ENCODE measurements around the gene NEU1. TPM values are rescaled to one million over a fixed set of nuclear protein-coding genes. Genes with fewer than 3 reads are reported as not detected.
"Not testable (repeated sequence)": the region's sequence is repeated elsewhere in the genome, so short reads cannot be mapped to it uniquely, and the experiment has no call there.

The NEU1 gene
- total and polyA plus RNA-seq, 2 donors (not counting 1 experiment from before 2014, with no cell fraction given): 25.3 to 35.1 TPM

DNA sequence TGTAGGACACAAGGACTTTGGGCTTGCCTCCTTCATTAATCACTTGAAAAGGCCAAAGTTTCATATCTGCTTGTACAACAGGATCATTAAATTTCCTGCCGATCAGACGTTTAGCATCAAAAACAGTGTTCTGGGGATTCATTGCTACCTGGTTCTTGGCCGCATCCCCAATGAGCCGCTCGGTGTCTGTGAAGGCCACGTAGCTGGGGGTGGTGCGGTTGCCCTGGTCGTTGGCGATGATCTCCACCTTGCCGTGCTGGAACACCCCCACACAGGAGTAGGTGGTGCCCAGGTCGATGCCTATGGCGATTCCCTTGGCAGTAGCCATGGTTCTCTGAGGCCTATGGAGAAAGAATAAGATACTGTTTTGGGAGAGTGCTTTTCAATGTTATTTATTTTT lies 51.0 kb downstream of the NEU1 start:
- Histone ChIP-seq H3K36me3 (replicated peaks in 1 of 2; ENCODE audit: control extremely low read depth in 1 of 2, control insufficient read depth in 1 of 2, extremely low read depth in 1 of 2, insufficient read depth in 2 of 2, low read length in 1 of 2) (no peaks in the 10 kb centered on the region), H3K79me2 (ENCODE audit: control insufficient read depth, insufficient read depth, low read length) (peaks cover 22% of the 10 kb centered on the region), H3K4me2 (replicated peaks; ENCODE audit: low read depth, low read length, poor library complexity, severe bottlenecking) (no peak overlapping the region), H3K4me3 (ENCODE audit: control extremely low read depth in 1 of 5, extremely low read depth in 1 of 5, insufficient read depth in 1 of 5, low read depth in 2 of 5, low read length in 4 of 5) (no peak overlapping the region), H3K9ac (ENCODE audit: low read length) (no peak overlapping the region), H3K27ac (ENCODE audit: low read length in 2 of 2) (no peak overlapping the region), H3K4me1 (ENCODE audit: control insufficient read depth in 2 of 2, insufficient read depth in 2 of 2, low read length in 2 of 2) (peaks cover 7 to 21% of the 10 kb centered on the region in 2 donors), H4K20me1 (ENCODE audit: control insufficient read depth, insufficient read depth, low read length, poor library complexity, severe bottlenecking) (no peaks in the 10 kb centered on the region), H3K9me3 (ENCODE audit: control extremely low read depth in 1 of 3, control insufficient read depth in 2 of 3, insufficient read depth in 1 of 3, low read length in 2 of 3) (no peaks in the 10 kb centered on the region), H2AFZ (ENCODE audit: insufficient read depth, low read depth, low read length, poor library complexity, severe bottlenecking) (no peak overlapping the region), H3K27me3 (replicated peaks in 1 of 4; ENCODE audit: control extremely low read depth in 1 of 4, control insufficient read depth in 3 of 4, insufficient read depth in 4 of 4, low read length in 3 of 4) (no peaks in the 10 kb centered on the region)
- WGBS (ENCODE audit: insufficient coverage): 100% methylated on average over 11 of the region's 12 CpGs
- no peaks in the 10 kb centered on the region for H3K27me3 Mint-ChIP-seq
- ChIA-PET POLR2A (interaction anchor here (0.6 kb wide), 1 partner anchor 73 kb away, joined by 4 read pairs; no protein-coding TSS in a partner anchor), CTCF (interaction anchor here (1.2 kb wide), 1 partner anchor 19 kb away, joined by 5 read pairs; no protein-coding TSS in a partner anchor)
- H3K9me3 Mint-ChIP-seq (ENCODE audit: insufficient read depth): no peaks in the 10 kb centered on the region
- ATAC-seq (ENCODE audit: low read depth) (no peak), DNase-seq (no peak)
- peaks cover 19% of the 10 kb centered on the region for H3K4me1 Mint-ChIP-seq
- intact Hi-C loops (cut with micrococcal nuclease): no loop called here
- no peak overlapping the region for H3K4me3 Mint-ChIP-seq
- H3K27ac Mint-ChIP-seq: no peak overlapping the region
- TF ChIP-seq EZH2 (IDR thresholded peaks at IDR 0.05; ENCODE audit: borderline replicate concordance, insufficient read depth, low read depth, low read length, poor library complexity, severe bottlenecking): no peak

GRCh38 chr6:31808599-31808998 lies 54.0 kb downstream of the NEU1 start:
- intact Hi-C loops (cut with micrococcal nuclease): loop anchor here (5.0 kb wide), 1 partner anchor 186 kb away; the partner anchor contains the start of gene PRRC2A
- ChIA-PET POLR2A (interaction anchor here (0.7 to 1.5 kb wide), 2 partner anchors 13 to 38 kb away, joined by 3 to 4 read pairs; partner anchors contain the start of gene VARS1), CTCF (interaction anchor here (0.7 to 3.3 kb wide), 6 partner anchors 10 to 210 kb away, joined by 3 to 20 read pairs (median 5); no protein-coding TSS in a partner anchor)
- H4K20me1 ChIP-seq (ENCODE audit: control insufficient read depth, insufficient read depth, low read length, poor library complexity, severe bottlenecking); H3K27me3 Mint-ChIP-seq; H3K27ac ChIP-seq (ENCODE audit: low read length in 2 of 2); H2AFZ ChIP-seq (ENCODE audit: insufficient read depth, low read depth, low read length, poor library complexity, severe bottlenecking); H3K4me2 ChIP-seq (replicated peaks; ENCODE audit: low read depth, low read length, poor library complexity, severe bottlenecking); DNase-seq; H3K9me3 ChIP-seq (ENCODE audit: control extremely low read depth in 1 of 3, control insufficient read depth in 2 of 3, insufficient read depth in 1 of 3, low read length in 2 of 3); H3K36me3 ChIP-seq (replicated peaks in 1 of 2; ENCODE audit: control extremely low read depth in 1 of 2, control insufficient read depth in 1 of 2, extremely low read depth in 1 of 2, insufficient read depth in 2 of 2, low read length in 1 of 2); H3K4me3 Mint-ChIP-seq; H3K27ac Mint-ChIP-seq; H3K9ac ChIP-seq (ENCODE audit: low read length); H3K27me3 ChIP-seq (replicated peaks in 1 of 4; ENCODE audit: control extremely low read depth in 1 of 4, control insufficient read depth in 3 of 4, insufficient read depth in 4 of 4, low read length in 3 of 4); ATAC-seq (ENCODE audit: low read depth); H3K4me3 ChIP-seq (ENCODE audit: control extremely low read depth in 1 of 5, extremely low read depth in 1 of 5, insufficient read depth in 1 of 5, low read depth in 2 of 5, low read length in 4 of 5); H3K9me3 Mint-ChIP-seq (ENCODE audit: insufficient read depth): not testable (repeated sequence)
- peaks cover 19% of the 10 kb centered on the region for H3K4me1 Mint-ChIP-seq
- peaks cover 10 to 19% of the 10 kb centered on the region in 2 donors for H3K4me1 ChIP-seq (ENCODE audit: control insufficient read depth in 2 of 2, insufficient read depth in 2 of 2, low read length in 2 of 2)
- H3K79me2 ChIP-seq (ENCODE audit: control insufficient read depth, insufficient read depth, low read length): peaks cover 33% of the 10 kb centered on the region
- WGBS (ENCODE audit: insufficient coverage): 100% methylated on average over 3 of the region's 10 CpGs

Small RNA genes within 50 kb of the gene (small RNA-seq; reads per million reads assigned to genes)
- 1,297 reads per million, percentile 98 among the genes with 10 or more reads in this experiment for gene SNORD48 (ENCODE audit: insufficient read length, low read depth, low replicate concordance)
- not detected for gene SNORD52 (ENCODE audit: insufficient read length, low read depth, low replicate concordance)

Other genes with a start within 250 kb of the NEU1 start
Only the 30 nearest of the 36 such genes appear.
- gene GPANK1, start 197.8 kb downstream of the NEU1 start, total RNA-seq: 24.2 and 24.3 TPM in 2 replicates
- gene GPANK1, start 197.8 kb downstream of the NEU1 start, polyA plus RNA-seq: 18.3 and 22.6 TPM in 2 replicates
- gene CSNK2B, start 196.7 kb downstream of the NEU1 start, total RNA-seq: 141 and 146 TPM in 2 replicates
- gene CSNK2B, start 196.7 kb downstream of the NEU1 start, polyA plus RNA-seq: 124 and 142 TPM in 2 replicates
- gene LY6G5B, start 192.8 kb downstream of the NEU1 start, total RNA-seq: 42.3 and 44.2 TPM in 2 replicates
- 25.2 and 28.4 TPM in 2 replicates for gene LY6G5B, start 192.8 kb downstream of the NEU1 start, polyA plus RNA-seq
- gene LY6G5C, start 181.8 kb downstream of the NEU1 start, total RNA-seq: 0.76 and 2.1 TPM in 2 replicates
- 0.40 and 3.4 TPM in 2 replicates for gene LY6G5C, start 181.8 kb downstream of the NEU1 start, polyA plus RNA-seq
- gene ABHD16A, start 159.5 kb downstream of the NEU1 start, total RNA-seq: 78.3 and 90.3 TPM in 2 replicates
- 97.5 and 97.6 TPM in 2 replicates for gene ABHD16A, start 159.5 kb downstream of the NEU1 start, polyA plus RNA-seq
- gene LY6G6F, start 156.0 kb downstream of the NEU1 start, total RNA-seq: not detected in 2 replicates
- gene LY6G6F, start 156.0 kb downstream of the NEU1 start, polyA plus RNA-seq: 0.32 TPM in 1 of 2 replicates, not detected in the other
- not detected in 2 replicates for gene LY6G6D, start 147.5 kb downstream of the NEU1 start, total RNA-seq
- gene LY6G6D, start 147.5 kb downstream of the NEU1 start, polyA plus RNA-seq: not detected in 2 replicates
- gene LY6G6C, start 141.1 kb downstream of the NEU1 start, total RNA-seq: not detected in 2 replicates
- 0.13 and 0.30 TPM in 2 replicates for gene LY6G6C, start 141.1 kb downstream of the NEU1 start, polyA plus RNA-seq
- gene MPIG6B, start 139.4 kb downstream of the NEU1 start, total RNA-seq: 0.24 and 0.54 TPM in 2 replicates
- 1.6 and 4.8 TPM in 2 replicates for gene MPIG6B, start 139.4 kb downstream of the NEU1 start, polyA plus RNA-seq
- 51.1 and 59.2 TPM in 2 replicates for gene DDAH2, start 133.5 kb downstream of the NEU1 start, total RNA-seq
- 64.7 and 87.2 TPM in 2 replicates for gene DDAH2, start 133.5 kb downstream of the NEU1 start, polyA plus RNA-seq
- gene CLIC1, start 126.3 kb downstream of the NEU1 start, total RNA-seq: 216 and 221 TPM in 2 replicates
- gene CLIC1, start 126.3 kb downstream of the NEU1 start, polyA plus RNA-seq: 178 and 290 TPM in 2 replicates
- 49.9 and 50.1 TPM in 2 replicates for gene MSH5, start 122.8 kb downstream of the NEU1 start, total RNA-seq
- gene MSH5, start 122.8 kb downstream of the NEU1 start, polyA plus RNA-seq: 51.6 and 64.7 TPM in 2 replicates
- gene SAPCD1, start 100.2 kb downstream of the NEU1 start, total RNA-seq: 11.1 and 12.9 TPM in 2 replicates
- 12.9 and 21.5 TPM in 2 replicates for gene SAPCD1, start 100.2 kb downstream of the NEU1 start, polyA plus RNA-seq
- 5.2 and 5.6 TPM in 2 replicates for gene VWA7, start 85.5 kb downstream of the NEU1 start, total RNA-seq
- gene VWA7, start 85.5 kb downstream of the NEU1 start, polyA plus RNA-seq: 3.2 and 6.0 TPM in 2 replicates
- 47.4 and 52.3 TPM in 2 replicates for gene VARS1, start 67.1 kb downstream of the NEU1 start, total RNA-seq
- gene VARS1, start 67.1 kb downstream of the NEU1 start, polyA plus RNA-seq: 54.8 and 66.8 TPM in 2 replicates
- 45.3 and 52.4 TPM in 2 replicates for gene LSM2, start 55.9 kb downstream of the NEU1 start, total RNA-seq
- gene LSM2, start 55.9 kb downstream of the NEU1 start, polyA plus RNA-seq: 37.7 and 57.4 TPM in 2 replicates
- gene HSPA1L, start 47.5 kb downstream of the NEU1 start, total RNA-seq: 2.0 and 2.4 TPM in 2 replicates
- 0.49 and 0.81 TPM in 2 replicates for gene HSPA1L, start 47.5 kb downstream of the NEU1 start, polyA plus RNA-seq
- 58.8 and 61.2 TPM in 2 replicates for gene HSPA1A, start 47.3 kb downstream of the NEU1 start, total RNA-seq
- gene HSPA1A, start 47.3 kb downstream of the NEU1 start, polyA plus RNA-seq: 63.3 and 129 TPM in 2 replicates
- gene HSPA1B, start 35.1 kb downstream of the NEU1 start, total RNA-seq: 79.2 and 89.9 TPM in 2 replicates
- 86.8 and 145 TPM in 2 replicates for gene HSPA1B, start 35.1 kb downstream of the NEU1 start, polyA plus RNA-seq
- gene SLC44A4, start 16.2 kb upstream of the NEU1 start, total RNA-seq: not detected in 2 replicates
- not detected in 2 replicates for gene SLC44A4, start 16.2 kb upstream of the NEU1 start, polyA plus RNA-seq
- gene EHMT2, start 34.9 kb upstream of the NEU1 start, total RNA-seq: 86.1 and 87.4 TPM in 2 replicates
- gene EHMT2, start 34.9 kb upstream of the NEU1 start, polyA plus RNA-seq: 96.4 and 108 TPM in 2 replicates
- 8.1 and 8.9 TPM in 2 replicates for gene ZBTB12, start 39.3 kb upstream of the NEU1 start, total RNA-seq
- gene ZBTB12, start 39.3 kb upstream of the NEU1 start, polyA plus RNA-seq: 1.2 and 1.4 TPM in 2 replicates
- 1.3 and 3.4 TPM in 2 replicates for gene C2, start 64.9 kb upstream of the NEU1 start, total RNA-seq
- gene C2, start 64.9 kb upstream of the NEU1 start, polyA plus RNA-seq: 0.23 and 0.28 TPM in 2 replicates
- not detected in 2 replicates for gene CFB, start 83.3 kb upstream of the NEU1 start, total RNA-seq
- 0.09 TPM in 1 of 2 replicates, not detected in the other for gene CFB, start 83.3 kb upstream of the NEU1 start, polyA plus RNA-seq
- 48.6 and 53.7 TPM in 2 replicates for gene NELFE, start 96.2 kb upstream of the NEU1 start, total RNA-seq
- 39.0 and 40.0 TPM in 2 replicates for gene NELFE, start 96.2 kb upstream of the NEU1 start, polyA plus RNA-seq
- 119 and 122 TPM in 2 replicates for gene SKIC2, start 96.4 kb upstream of the NEU1 start, total RNA-seq
- 93.1 and 114 TPM in 2 replicates for gene SKIC2, start 96.4 kb upstream of the NEU1 start, polyA plus RNA-seq
- 33.9 and 36.1 TPM in 2 replicates for gene DXO, start 109.3 kb upstream of the NEU1 start, total RNA-seq
- 139 and 150 TPM in 2 replicates for gene DXO, start 109.3 kb upstream of the NEU1 start, polyA plus RNA-seq
- 10.5 and 11.1 TPM in 2 replicates for gene C4A, start 119.2 kb upstream of the NEU1 start, total RNA-seq
- gene C4A, start 119.2 kb upstream of the NEU1 start, polyA plus RNA-seq: 9.0 and 9.9 TPM in 2 replicates
- gene C4B, start 152.0 kb upstream of the NEU1 start, total RNA-seq: 3.8 and 7.4 TPM in 2 replicates
- gene C4B, start 152.0 kb upstream of the NEU1 start, polyA plus RNA-seq: 4.7 and 9.0 TPM in 2 replicates
- gene CYP21A2, start 175.6 kb upstream of the NEU1 start, total RNA-seq: 0.51 TPM in 1 of 2 replicates, not detected in the other
- gene CYP21A2, start 175.6 kb upstream of the NEU1 start, polyA plus RNA-seq: 0.17 TPM in 1 of 2 replicates, not detected in the other